Fibroblast of skin of scalp (primary cell): ENCODE data around the gene COMP.

ENCODE experiments used
- DNase-seq: peaks from one replicate; pipeline ENCODE4 v3.0.0-alpha.2; 2013

The COMP gene

DNA sequence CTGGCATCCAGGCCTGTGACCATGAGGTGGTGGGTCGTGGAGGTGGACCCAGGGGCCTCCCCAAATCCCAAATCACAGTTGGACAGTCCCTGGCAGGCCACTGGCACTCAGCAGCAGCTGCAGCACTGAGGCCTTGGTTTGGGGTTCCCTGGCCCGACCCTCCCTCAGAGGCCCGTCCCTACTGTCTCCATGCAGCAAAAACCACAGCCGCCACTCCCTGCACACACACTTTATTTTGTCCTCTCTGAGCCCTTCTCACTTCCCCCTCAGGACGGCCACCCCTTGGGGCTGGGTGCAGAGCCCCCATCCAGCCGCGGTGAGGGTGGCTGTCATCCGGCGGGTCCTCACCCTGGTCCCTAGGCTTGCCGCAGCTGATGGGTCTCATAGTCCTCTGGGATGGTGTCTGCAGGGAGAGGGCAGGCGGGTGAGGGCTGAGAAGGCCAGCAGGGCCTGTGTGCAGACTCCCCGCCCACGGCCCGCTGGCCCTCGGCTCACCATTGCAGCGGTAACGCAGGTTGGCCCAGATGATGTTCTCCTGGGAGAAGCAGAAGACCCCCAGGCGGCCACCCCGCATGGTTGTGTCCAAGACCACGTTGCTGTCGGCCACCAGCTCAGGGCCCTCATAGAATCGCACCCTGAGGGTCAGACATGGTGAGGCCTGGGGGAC is 8.4 kb downstream of the COMP start:
- DNase-seq, result no peak

GRCh38 chr19:18781885-18782527 is 9.1 kb downstream of the COMP start:
- no peak for DNase-seq

- no peak for DNase-seq
These were observed 10.0 kb downstream of the COMP start for GRCh38 chr19:18781047-18781600.

GRCh38 chr19:18780631-18781030 is 10.5 kb downstream of the COMP start:
- no peak for DNase-seq

- DNase-seq, result no peak
These were observed 11.0 kb downstream of the COMP start for GRCh38 chr19:18780081-18780480.

DNA sequence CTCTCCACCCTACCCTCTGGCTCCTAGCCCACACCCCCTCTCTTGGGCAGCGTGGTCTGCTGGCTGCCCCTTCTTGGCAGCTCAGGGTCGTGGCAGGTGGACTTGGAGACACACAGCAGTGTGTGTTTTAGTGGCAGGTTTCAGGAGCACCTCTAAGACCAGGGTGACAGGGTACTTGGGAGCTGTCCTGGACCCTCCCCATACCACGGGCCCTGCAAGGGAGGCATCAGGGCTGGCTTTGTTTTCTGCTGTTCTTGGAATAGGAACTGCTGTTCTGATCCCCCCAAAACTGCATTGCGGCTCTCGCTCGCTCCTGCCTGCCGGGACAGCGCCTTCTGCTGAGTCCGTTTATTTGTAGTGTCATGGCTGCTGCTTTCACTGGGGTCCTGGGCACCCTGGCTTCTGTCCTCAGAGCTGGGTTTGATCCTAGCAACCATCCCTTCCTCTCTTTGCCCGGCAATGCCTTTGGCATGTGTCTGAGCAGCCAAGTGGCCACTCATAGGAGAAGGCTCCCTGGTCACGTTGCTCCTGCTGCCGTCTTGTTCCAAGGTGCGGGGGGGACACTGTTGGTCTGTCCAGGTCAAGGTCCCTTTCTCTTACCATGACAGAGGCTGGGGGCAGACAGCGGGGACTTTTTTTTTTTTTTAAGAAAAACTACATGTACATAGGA is 12.1 kb downstream of the COMP start:
- no peak for DNase-seq

DNA sequence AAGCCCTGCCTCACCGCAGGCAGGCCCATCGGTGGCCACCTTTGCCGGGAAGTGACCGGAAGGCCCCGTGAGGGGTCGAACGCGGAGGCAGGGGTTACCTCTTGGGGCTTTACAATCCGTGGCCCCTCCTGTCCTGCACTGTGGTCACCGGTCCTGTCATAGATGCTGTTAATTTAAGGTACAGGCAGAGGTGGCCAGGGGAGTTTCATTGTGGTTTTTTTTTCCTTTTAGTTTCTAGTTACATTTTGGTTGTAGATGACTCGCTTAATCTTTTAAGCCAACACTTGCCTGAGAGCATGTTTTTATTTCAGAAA is 13.1 kb downstream of the COMP start:
- no peak for DNase-seq

DNA sequence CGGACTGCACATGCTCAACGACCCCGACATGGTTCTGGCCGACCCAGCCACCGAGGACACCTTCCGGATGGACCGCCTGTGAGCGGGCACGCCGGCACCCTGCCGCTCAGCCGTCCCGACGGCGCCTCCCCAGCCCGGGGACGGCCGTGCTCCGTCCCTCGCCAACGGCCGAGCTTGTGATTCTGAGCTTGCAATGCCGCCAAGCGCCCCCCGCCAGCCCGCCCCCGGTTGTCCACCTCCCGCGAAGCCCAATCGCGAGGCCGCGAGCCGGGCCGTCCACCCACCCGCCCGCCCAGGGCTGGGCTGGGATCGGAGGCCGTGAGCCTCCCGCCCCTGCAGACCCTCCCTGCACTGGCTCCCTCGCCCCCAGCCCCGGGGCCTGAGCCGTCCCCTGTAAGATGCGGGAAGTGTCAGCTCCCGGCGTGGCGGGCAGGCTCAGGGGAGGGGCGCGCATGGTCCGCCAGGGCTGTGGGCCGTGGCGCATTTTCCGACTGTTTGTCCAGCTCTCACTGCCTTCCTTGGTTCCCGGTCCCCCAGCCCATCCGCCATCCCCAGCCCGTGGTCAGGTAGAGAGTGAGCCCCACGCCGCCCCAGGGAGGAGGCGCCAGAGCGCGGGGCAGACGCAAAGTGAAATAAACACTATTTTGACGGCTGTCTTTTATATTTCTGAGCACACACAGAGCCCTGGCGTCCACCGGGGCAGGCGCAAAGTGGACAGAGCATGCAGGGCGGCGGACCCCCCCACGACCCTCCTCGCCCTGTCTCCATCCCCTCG is 13.6 kb downstream of the COMP start:
- DNase-seq, result no peak

GRCh38 chr19:18776736-18777135 is 14.4 kb downstream of the COMP start:
- DNase-seq, result peak; percentile 27

DNA sequence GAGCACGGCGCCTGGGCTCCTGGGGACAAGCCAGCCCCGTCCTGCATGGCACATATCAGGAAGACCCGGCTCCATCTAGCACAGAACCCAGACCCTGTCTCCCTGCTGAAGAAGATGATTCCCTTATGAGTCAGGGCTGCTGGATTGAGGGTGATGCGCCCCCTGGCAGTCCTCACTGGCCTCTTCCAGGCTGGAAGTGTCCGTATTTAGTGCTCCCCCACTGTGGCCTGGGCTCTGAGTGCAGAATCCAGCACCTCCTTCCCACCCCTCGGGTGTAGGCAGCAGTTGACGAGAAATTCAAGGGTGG is 14.9 kb downstream of the COMP start:
- DNase-seq, result peak; percentile 64

DNA sequence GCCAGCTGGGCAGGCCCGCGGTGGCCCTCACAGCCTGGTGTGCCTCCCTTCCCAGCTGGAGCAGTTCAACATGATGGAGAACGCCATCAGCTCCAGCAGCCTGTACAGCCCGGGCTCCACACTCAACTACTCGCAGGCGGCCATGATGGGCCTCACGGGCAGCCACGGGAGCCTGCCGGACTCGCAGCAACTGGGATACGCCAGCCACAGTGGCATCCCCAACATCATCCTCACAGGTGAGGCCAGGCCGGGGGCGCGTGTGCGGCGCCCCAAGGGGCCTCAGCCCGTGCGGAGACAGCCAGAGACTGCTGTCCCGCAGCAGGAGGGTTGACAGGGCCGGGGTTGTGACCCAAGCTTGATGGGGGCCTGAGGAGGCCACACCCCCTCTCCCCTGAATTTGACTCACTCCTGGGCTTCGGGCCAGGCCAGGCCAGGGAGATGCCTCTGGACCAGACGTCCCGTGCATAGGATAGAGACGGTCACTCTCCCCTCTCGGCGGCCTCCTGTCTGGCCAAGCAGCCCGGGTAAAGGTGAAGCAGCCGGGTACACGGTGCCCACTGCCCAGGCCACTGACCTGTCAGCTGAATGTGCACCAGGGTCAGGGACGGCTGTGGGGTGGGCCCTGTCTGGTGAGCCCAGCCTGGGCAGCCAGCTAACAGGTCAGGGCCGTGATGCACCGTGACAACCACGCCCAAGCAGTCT is 15.4 kb downstream of the COMP start:
- DNase-seq, result peak; percentile 45

GRCh38 chr19:18774782-18775444 is 16.2 kb downstream of the COMP start:
- DNase-seq, result no peak

DNA sequence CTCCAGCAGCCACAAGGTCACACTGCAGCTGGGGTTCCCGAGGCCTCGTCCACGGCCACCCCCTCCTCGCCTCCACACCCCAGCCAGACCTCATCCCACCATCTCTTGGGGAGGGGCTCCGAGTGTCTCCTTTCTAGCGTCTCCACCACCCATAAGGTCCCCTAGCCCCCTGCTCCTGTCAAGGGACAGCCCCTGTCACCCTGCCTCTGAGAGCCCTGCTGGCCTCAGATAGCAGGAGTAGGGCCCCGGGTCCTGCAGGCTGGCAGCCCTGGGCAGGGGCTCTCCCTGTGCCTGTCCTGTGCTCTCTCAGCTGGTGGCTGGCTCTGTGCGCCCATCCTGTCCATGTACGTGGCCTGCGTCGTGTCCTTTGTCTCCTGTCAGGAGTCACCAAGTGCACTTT is 17.0 kb downstream of the COMP start:
- no peak for DNase-seq

DNA sequence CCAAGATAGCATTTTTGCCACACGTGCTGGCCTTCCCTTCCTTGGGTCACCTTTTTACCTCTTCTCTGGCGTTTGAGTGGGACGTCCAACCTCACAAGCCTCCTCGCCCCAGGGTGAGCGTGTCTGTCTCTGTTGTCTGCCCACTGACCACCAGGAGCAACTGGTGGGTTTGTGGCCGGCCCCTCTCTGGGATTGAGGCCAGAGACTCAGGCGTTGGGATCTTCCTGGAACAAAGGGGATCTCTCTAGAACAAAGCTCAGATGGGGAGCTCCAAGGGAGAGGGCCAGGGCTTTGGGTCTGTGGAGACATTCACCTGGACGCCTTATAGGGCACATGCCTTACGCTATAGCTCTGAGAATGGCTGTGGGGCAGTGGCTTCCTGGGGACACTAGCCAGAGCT is 17.4 kb downstream of the COMP start:
- no peak for DNase-seq

- DNase-seq, result no peak
These were observed 18.2 kb downstream of the COMP start for GRCh38 chr19:18772620-18773587.

GRCh38 chr19:18771328-18772242 is 19.5 kb downstream of the COMP start:
- DNase-seq, result no peak

- DNase-seq, result no peak
These were observed 20.3 kb downstream of the COMP start for GRCh38 chr19:18770663-18771327.

GRCh38 chr19:18769989-18770528 is 21.0 kb downstream of the COMP start:
- DNase-seq, result no peak
